ENCODE results near the gene CIB4.

DNA sequence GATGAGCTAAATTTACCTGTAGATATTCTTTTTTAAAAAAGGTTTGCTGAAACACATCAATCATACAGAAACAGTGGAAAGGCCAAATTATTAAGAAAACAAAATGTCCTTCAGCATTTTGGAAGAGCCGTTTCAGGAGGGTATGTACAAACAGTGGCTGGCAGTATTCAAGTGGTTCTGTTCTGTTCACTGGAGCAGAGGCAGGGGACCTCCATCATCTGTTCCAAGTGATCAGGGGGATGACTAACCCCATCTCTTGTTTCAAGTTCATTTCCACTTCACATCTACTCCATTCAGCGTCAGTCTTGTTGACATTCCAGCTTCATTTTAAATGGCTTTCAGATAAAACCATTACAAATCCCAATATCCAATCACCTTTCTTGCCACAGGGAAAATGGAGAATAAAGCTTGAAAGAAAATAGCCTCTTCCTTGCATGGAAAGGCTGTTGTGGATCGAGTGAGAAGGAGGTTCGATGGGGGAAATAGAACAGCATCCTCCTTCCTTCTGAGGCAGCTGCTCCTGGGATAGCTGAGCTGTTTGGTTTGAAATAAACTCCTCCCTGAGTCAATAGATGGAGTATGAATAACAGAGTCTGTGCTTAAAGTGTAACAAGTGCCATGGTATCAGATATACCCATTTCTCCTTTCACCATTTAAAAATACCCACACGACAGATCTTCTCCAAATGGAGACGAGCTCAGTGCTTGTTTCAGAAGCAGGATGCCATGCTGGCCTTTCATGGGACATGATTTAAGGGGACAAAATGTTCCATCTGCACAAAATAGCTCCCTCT lies 99.6 kb downstream of the CIB4 start:
- no peak for TF ChIP-seq EZH2 (IDR thresholded peaks at IDR 0.05; ENCODE audit: borderline replicate concordance, low read depth, low read length, severe bottlenecking)
- TF ChIP-seq CTCF (IDR thresholded peaks at IDR 0.05; ENCODE audit: borderline replicate concordance, extremely low read depth, low read length, poor library complexity, severe bottlenecking), result no peak

All from DND-41 (cell line).